GM18502 (cell line): ENCODE results near the gene FAP.

ENCODE experiments used
- ATAC-seq: cut with Tn5 transposase; IDR thresholded peaks from one replicate; pipeline ENCODE4 v1.9.1; 2021; ENCODE audit warnings: mild to moderate bottlenecking; ENCODE audit not compliant: unreplicated experiment, poor library complexity

The FAP gene

GRCh38 chr2:162148956-162149355 lies 94.3 kb downstream of the FAP start:
- no peak for ATAC-seq

GRCh38 chr2:162143969-162144368 lies 99.3 kb downstream of the FAP start:
- ATAC-seq: no peak

- no peak for ATAC-seq
These were observed 104.9 kb downstream of the FAP start for GRCh38 chr2:162138310-162138709.

- no peak for ATAC-seq
These were observed 115.8 kb downstream of the FAP start for GRCh38 chr2:162127422-162127821.

GRCh38 chr2:162126527-162126926 lies 116.7 kb downstream of the FAP start:
- peak; percentile 21 for ATAC-seq

- ATAC-seq: peak; percentile 96
These were observed 117.1 kb downstream of the FAP start for GRCh38 chr2:162126111-162126519.

GRCh38 chr2:162125138-162125537 lies 118.1 kb downstream of the FAP start:
- ATAC-seq: no peak

- peak; percentile 34 for ATAC-seq
These were observed 119.2 kb downstream of the FAP start for GRCh38 chr2:162123806-162124758.
